Right renal pelvis (tissue), 4 donors: ENCODE results near the gene CANT1. TPM values are rescaled to one million over a fixed set of nuclear protein-coding genes. Genes with fewer than 3 reads are reported as not detected.
"Not testable (repeated sequence)": the region's sequence is repeated elsewhere in the genome, so short reads cannot be mapped to it uniquely, and the experiment has no call there.

Source experiments
- DNase-seq, 4 donors: peaks; one replicate each; pipeline ENCODE4 v3.0.0-alpha.2; 2013; ENCODE audit warnings: low read depth in 4 of 4, low spot score in 3 of 4, missing footprints in 1 of 4
- polyA plus RNA-seq, 4 donors: library from polyadenylated mRNA; unstranded; fragments of 120-200 nt; gene quantifications; one replicate each; pipeline ENCODE4 v1.2.1, GENCODE V29; 2013; ENCODE audit not compliant: insufficient read length in 4 of 4

Gene CANT1
- polyA plus RNA-seq, 4 donors = 44.6 to 55.8 (median 49.6) TPM

GRCh38 chr17:78966123-78966813 lies 43.3 kb downstream of the CANT1 start:
- no peak for DNase-seq

- no peak for DNase-seq
Observed at GRCh38 chr17:78965491-78965924, 44.1 kb downstream of the CANT1 start.

- DNase-seq = no peak
Observed at GRCh38 chr17:78963378-78963777, 46.2 kb downstream of the CANT1 start.

- not testable (repeated sequence) for DNase-seq
Observed at GRCh38 chr17:78962984-78963348, 46.6 kb downstream of the CANT1 start.

- DNase-seq = no peak
Observed at GRCh38 chr17:78962345-78962983, 47.1 kb downstream of the CANT1 start.

- no peak for DNase-seq
Observed at GRCh38 chr17:78961571-78961970, 48.0 kb downstream of the CANT1 start.

GRCh38 chr17:78960928-78961327 lies 48.6 kb downstream of the CANT1 start:
- no peak for DNase-seq

- DNase-seq = no peak
Observed at GRCh38 chr17:78959803-78960202, 49.8 kb downstream of the CANT1 start.

- DNase-seq = no peak
Observed at GRCh38 chr17:78958641-78959127, 50.9 kb downstream of the CANT1 start.

- DNase-seq = no peak
Observed at GRCh38 chr17:78957128-78957527, 52.4 kb downstream of the CANT1 start.

GRCh38 chr17:78956254-78956653 lies 53.3 kb downstream of the CANT1 start:
- no peak for DNase-seq

- no peak for DNase-seq
Observed at GRCh38 chr17:78954684-78955083, 54.9 kb downstream of the CANT1 start.

- no peak for DNase-seq
Observed at GRCh38 chr17:78953356-78954350, 55.9 kb downstream of the CANT1 start.

GRCh38 chr17:78952706-78953105 lies 56.9 kb downstream of the CANT1 start:
- no peak for DNase-seq

- DNase-seq = no peak
Observed at GRCh38 chr17:78951967-78952551, 57.5 kb downstream of the CANT1 start.

- DNase-seq = no peak
Observed at GRCh38 chr17:78950870-78951269, 58.7 kb downstream of the CANT1 start.

GRCh38 chr17:78947235-78948149 lies 62.1 kb downstream of the CANT1 start:
- no peak for DNase-seq

- no peak for DNase-seq
Observed at GRCh38 chr17:78946631-78947030, 62.9 kb downstream of the CANT1 start.

GRCh38 chr17:78946131-78946530 lies 63.4 kb downstream of the CANT1 start:
- DNase-seq = no peak

- not testable (repeated sequence) for DNase-seq
Observed at GRCh38 chr17:78945455-78945854, 64.1 kb downstream of the CANT1 start.
